PC-3 (cell line): ENCODE results near the gene HNRNPH3. TPM values are rescaled to one million over a fixed set of nuclear protein-coding genes. Genes with fewer than 3 reads are reported as not detected.
A peak's percentile ranks its signal among the peaks of the same experiment; 100 is the strongest.

Experiments used
- ATAC-seq: fragments of 200-7000 bp; cut with Tn5 transposase; 2 replicates; pipeline ENCODE4 v1.9.1; 2020; ENCODE audit warnings: mild to moderate bottlenecking, moderate library complexity
- BruUV-seq: library from RNA; stranded (reverse); fragments of 400-500 nt; replicated peaks from 2 replicates; lab custom pipeline; 2021; lab: Mats Ljungman, UMichigan
- CTCF ChIA-PET: fragments of 300-600 bp; sonication (Branson Sonifier 250); formaldehyde crosslinking; loops from one replicate; lab custom pipeline; 2022; ENCODE audit warnings: antibody characterized with exemption; lab: Charles Lee
- POLR2A ChIA-PET: fragments of 300-600 bp; sonication (Branson Sonifier 250); formaldehyde crosslinking; loops from one replicate; lab custom pipeline; 2022; ENCODE audit warnings: antibody characterized with exemption; ENCODE audit not compliant: unreplicated experiment; lab: Charles Lee
- DNase-seq: peaks from one replicate; pipeline ENCODE4 v3.0.0-alpha.2; 2015
- H2AFZ ChIP-seq: fragments of 300-600 bp; sonication (generic); 2 replicates; pipeline ENCODE4 v1.6.0; 2016; ENCODE audit warnings: antibody characterized with exemption, low read length
- H3F3A ChIP-seq: fragments of 300-600 bp; sonication (generic); one replicate; pipeline ENCODE4 v1.6.0; 2017; ENCODE audit warnings: antibody characterized with exemption, low read length, control low read depth, mild to moderate bottlenecking; ENCODE audit not compliant: unreplicated experiment
- H3K27ac ChIP-seq: fragments of 300-600 bp; sonication (generic); 2 replicates; pipeline ENCODE4 v1.5.1; 2016; ENCODE audit warnings: mild to moderate bottlenecking, low read length
- H3K27me3 ChIP-seq: fragments of 300-600 bp; sonication (generic); 2 replicates; pipeline ENCODE4 v1.6.1; 2016; ENCODE audit warnings: low read length, mixed read lengths
- H3K36me3 ChIP-seq: fragments of 300-600 bp; sonication (generic); 2 replicates; pipeline ENCODE4 v1.6.1; 2016; ENCODE audit warnings: low read depth, mixed run types, low read length, mixed read lengths
- H3K4me1 ChIP-seq: fragments of 300-600 bp; sonication (generic); 2 replicates; pipeline ENCODE4 v1.5.1; 2016; ENCODE audit warnings: low read length; ENCODE audit not compliant: insufficient read depth
- H3K4me2 ChIP-seq: fragments of 300-600 bp; sonication (generic); 2 replicates; pipeline ENCODE4 v1.6.0; 2016; ENCODE audit warnings: low read length
- H3K4me3 ChIP-seq: fragments of 300-600 bp; sonication (generic); 2 replicates; pipeline ENCODE4 v1.5.1; 2016; ENCODE audit warnings: mild to moderate bottlenecking, low read length, mixed read lengths
- H3K79me2 ChIP-seq: fragments of 300-600 bp; sonication (generic); 2 replicates; pipeline ENCODE4 v1.6.1; 2017; ENCODE audit warnings: low read length, mixed read lengths
- H3K9ac ChIP-seq: fragments of 300-600 bp; sonication (generic); 2 replicates; pipeline ENCODE4 v1.6.0; 2016; ENCODE audit warnings: mild to moderate bottlenecking, low read length
- H3K9me2 ChIP-seq: fragments of 300-600 bp; sonication (generic); replicated peaks from 2 replicates; pipeline ENCODE4 v1.6.1; 2016; ENCODE audit warnings: mixed run types, low read length, mixed read lengths
- H3K9me3 ChIP-seq: fragments of 300-600 bp; sonication (generic); 2 replicates; pipeline ENCODE4 v1.6.1; 2016; ENCODE audit warnings: low read length, mixed read lengths
- H4K20me1 ChIP-seq: fragments of 300-600 bp; sonication (generic); 2 replicates; pipeline ENCODE4 v1.6.1; 2016; ENCODE audit warnings: low read length, mixed read lengths
- CTCF ChIP-seq: fragments of 300-600 bp; sonication (generic); conservative IDR thresholded peaks from 2 replicates; pipeline ENCODE4 v1.5.1; 2017; ENCODE audit warnings: antibody characterized with exemption, low read depth, mild to moderate bottlenecking, low read length
- EZH2 ChIP-seq: fragments of 300-600 bp; sonication (generic); IDR thresholded peaks from one replicate; pipeline ENCODE4 v1.6.1; 2017; ENCODE audit warnings: antibody characterized with exemption, mild to moderate bottlenecking, low read length; ENCODE audit not compliant: unreplicated experiment
- EZH2phosphoT487 ChIP-seq: fragments of 300-600 bp; sonication (generic); IDR thresholded peaks from 2 replicates; pipeline ENCODE4 v1.6.1; 2018; ENCODE audit warnings: mild to moderate bottlenecking, antibody characterized with exemption, low read length, borderline replicate concordance
- intact Hi-C: fragments of 100-400 bp; cut with micrococcal nuclease; formaldehyde crosslinking; loops from 2 replicates; pipeline ENCODE4 v1.9.0; 2023
- total RNA-seq: library from RNA; depleted of rRNA; stranded (reverse); fragments of >200 nt; gene quantifications from 2 replicates; pipeline ENCODE4 v1.2.3, GENCODE V29; 2014

The HNRNPH3 gene
- total RNA-seq, 1 experiment from 2014 or later = 40.5 TPM

GRCh38 chr10:68333058-68333395 is 1.2 kb downstream of the HNRNPH3 start:
- peaks cover 53% of the 10 kb centered on the region for H4K20me1 ChIP-seq
- TF ChIP-seq EZH2phosphoT487 = no peak
- TF ChIP-seq CTCF = no peak
- no peak for TF ChIP-seq EZH2
- ChIA-PET CTCF (interaction anchor here (0.6 to 3.1 kb wide), 2 partner anchors 23 to 120 kb away, joined by 4 to 18 read pairs; no protein-coding TSS in a partner anchor), POLR2A (no interaction called here)
- no peak for ATAC-seq
- peaks cover 46% of the 10 kb centered on the region for H3K36me3 ChIP-seq
- peak overlapping the region; percentile 96 for H3K9ac ChIP-seq
- no peaks in the 10 kb centered on the region for H3F3A ChIP-seq
- H3K9me3 ChIP-seq = no peaks in the 10 kb centered on the region
- no peak overlapping the region for H2AFZ ChIP-seq
- no peak for DNase-seq
- peak overlapping the region; percentile 82 for H3K27ac ChIP-seq
- H3K27me3 ChIP-seq = no peaks in the 10 kb centered on the region
- BruUV-seq = no TSS peak
- intact Hi-C loops = loop anchor here (5.0 to 10.0 kb wide), 5 partner anchors 246 to 569 kb away; partner anchors contain the start of genes CCAR1, DDX50 and SIRT1
- H3K4me3 ChIP-seq = peak overlapping the region; percentile 87
- H3K4me2 ChIP-seq = peak overlapping the region; percentile 81
- H3K9me2 ChIP-seq = no peaks in the 10 kb centered on the region
- peaks cover 47% of the 10 kb centered on the region for H3K4me1 ChIP-seq
- H3K79me2 ChIP-seq = peaks cover 68% of the 10 kb centered on the region

DNA sequence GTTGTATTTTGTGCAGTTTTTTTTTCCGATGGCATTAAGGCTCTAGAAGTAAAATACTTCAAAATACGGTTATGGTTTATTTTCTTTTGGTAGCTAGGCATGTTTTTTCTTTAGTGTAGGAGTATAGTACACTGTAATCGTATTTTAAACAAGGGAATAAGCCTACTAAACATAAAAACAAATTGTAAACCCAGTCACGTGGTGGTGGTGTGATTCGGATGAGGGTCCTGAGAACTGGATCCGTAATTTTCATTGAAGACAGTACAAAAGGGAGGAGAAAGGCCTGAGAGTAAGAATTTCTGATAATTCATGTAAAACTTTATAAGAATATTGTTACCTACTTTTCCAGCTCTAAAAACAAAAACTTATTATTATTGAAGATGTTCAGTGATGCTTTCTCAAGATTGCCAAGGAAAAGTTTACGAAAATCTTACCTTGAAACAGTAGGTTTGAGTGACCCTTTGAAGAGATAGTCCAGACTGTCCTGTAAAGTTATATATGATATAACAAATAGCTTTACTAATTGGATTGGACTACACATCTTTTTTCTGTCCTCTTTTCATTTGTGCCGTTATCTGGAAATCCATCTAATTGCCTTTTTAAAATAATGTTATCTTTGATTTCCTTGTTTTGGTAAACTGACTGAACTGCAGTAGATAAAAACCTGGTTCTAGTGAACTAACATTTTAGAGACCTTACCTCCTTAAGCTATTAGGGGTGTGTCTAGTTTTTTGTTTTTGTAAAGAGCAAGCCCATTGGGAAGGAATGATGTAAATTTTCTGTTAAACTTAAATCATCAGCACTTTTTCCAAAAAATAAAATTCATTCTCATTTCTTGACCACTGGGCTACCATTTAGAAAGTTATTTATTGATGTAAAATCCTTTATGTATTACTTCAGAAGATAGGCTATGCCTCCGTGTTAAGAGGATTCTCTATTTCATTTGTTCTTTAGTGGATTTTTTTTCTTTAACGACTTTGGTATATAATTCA is 1.9 kb downstream of the HNRNPH3 start:
- Histone ChIP-seq H3K4me1 (peaks cover 40% of the 10 kb centered on the region), H3K36me3 (peaks cover 53% of the 10 kb centered on the region), H2AFZ (no peak overlapping the region), H3K4me3 (peak overlapping the region; percentile 87), H3K79me2 (peaks cover 75% of the 10 kb centered on the region), H3K27ac (0 out of 2 replicates have a peak overlapping the region, but pooled peaks have one; percentile 82), H3K9me3 (no peaks in the 10 kb centered on the region), H3K27me3 (no peaks in the 10 kb centered on the region), H3F3A (no peaks in the 10 kb centered on the region), H3K9ac (peak overlapping the region; percentile 96), H3K4me2 (peak overlapping the region; percentile 81), H4K20me1 (peaks cover 61% of the 10 kb centered on the region), H3K9me2 (no peaks in the 10 kb centered on the region)
- no TSS peak for BruUV-seq
- intact Hi-C loops = loop anchor here (5.0 to 10.0 kb wide), 5 partner anchors 246 to 569 kb away; partner anchors contain the start of genes CCAR1, DDX50 and SIRT1
- TF ChIP-seq EZH2 = no peak
- TF ChIP-seq CTCF = no peak
- TF ChIP-seq EZH2phosphoT487 = no peak
- CTCF ChIA-PET = interaction anchor here (0.6 to 3.1 kb wide), 2 partner anchors 22 to 121 kb away, joined by 4 to 18 read pairs; no protein-coding TSS in a partner anchor
- ATAC-seq = no peak
- POLR2A ChIA-PET = no interaction called here
- no peak for DNase-seq
